Measurements from ENCODE around the gene DPF3. TPM values are rescaled to one million over a fixed set of nuclear protein-coding genes. Genes with fewer than 3 reads are reported as not detected.

DPF3 gene
- total RNA-seq, 1 experiment from 2014 or later, result not detected

DNA sequence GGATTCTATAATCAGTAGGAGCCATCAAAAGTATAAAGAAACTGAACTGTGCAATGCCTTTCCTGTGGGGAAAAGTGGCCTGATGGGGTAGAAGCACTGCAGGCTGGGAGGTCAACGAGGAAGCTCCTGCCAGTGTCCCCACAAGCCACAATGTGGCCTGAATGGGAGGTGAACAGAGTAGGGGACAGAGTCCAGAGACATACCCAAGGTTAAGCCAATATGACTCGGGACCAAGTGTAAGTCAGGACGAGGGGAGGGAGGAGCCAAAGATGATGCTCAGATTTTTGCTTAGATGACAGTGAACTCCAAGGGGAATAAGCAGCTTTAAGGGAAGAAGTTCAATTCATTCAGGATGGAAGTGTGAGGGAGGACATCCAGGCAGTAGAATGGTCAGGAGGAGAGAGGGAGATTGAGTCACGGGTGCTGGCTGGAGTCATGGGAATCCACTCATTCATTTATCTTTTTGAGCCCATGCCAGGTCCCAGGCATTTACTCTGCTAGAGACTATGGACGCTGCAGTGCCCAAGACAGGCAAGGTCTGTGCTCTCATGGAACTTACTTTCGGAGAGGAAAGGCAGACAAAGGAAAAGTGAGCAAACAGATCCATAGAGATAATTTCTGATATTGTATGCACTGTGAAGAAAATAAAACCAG lies 29.1 kb downstream of the DPF3 start:
- no peak overlapping the region for H3K4me3 ChIP-seq
- intact Hi-C loops (cut with micrococcal nuclease; ENCODE audit: unreplicated experiment), result no loop called here
- H3K9me3 ChIP-seq (ENCODE audit: insufficient read depth, low read depth), result no peaks in the 10 kb centered on the region
- no peak overlapping the region for H2AFZ ChIP-seq
- BruUV-seq (replicated peaks), result no TSS peak
- DNase-seq, result no peak
- TF ChIP-seq EZH2 (IDR thresholded peaks at IDR 0.05; ENCODE audit: low read depth), result no peak
- TF ChIP-seq CTCF (conservative IDR thresholded peaks at IDR 0.05), result no peak
- no peaks in the 10 kb centered on the region for H4K20me1 ChIP-seq (ENCODE audit: insufficient read depth)
- no peaks in the 10 kb centered on the region for H3K9me2 ChIP-seq (ENCODE audit: insufficient read depth)
- no peak overlapping the region for H3K4me2 ChIP-seq
- no peaks in the 10 kb centered on the region for H3K79me2 ChIP-seq (ENCODE audit: low read depth)
- H3K36me3 ChIP-seq (ENCODE audit: low read depth), result no peaks in the 10 kb centered on the region
- no peaks in the 10 kb centered on the region for H3K4me1 ChIP-seq (replicated peaks; ENCODE audit: insufficient read depth)
- H3K27me3 ChIP-seq (ENCODE audit: insufficient read depth, low read depth), result peaks cover 88% of the 10 kb centered on the region
- ChIA-PET CTCF (no interaction called here), POLR2A (ENCODE audit: unreplicated experiment) (no interaction called here)
- H3F3A ChIP-seq (ENCODE audit: insufficient read depth, low read depth), result no peaks in the 10 kb centered on the region
- no peak overlapping the region for H3K27ac ChIP-seq

- intact Hi-C loops (cut with micrococcal nuclease; ENCODE audit: unreplicated experiment), result no loop called here
- Histone ChIP-seq H4K20me1 (ENCODE audit: insufficient read depth) (no peaks in the 10 kb centered on the region), H3K4me1 (replicated peaks; ENCODE audit: insufficient read depth) (no peaks in the 10 kb centered on the region), H3K79me2 (ENCODE audit: low read depth) (no peaks in the 10 kb centered on the region), H3F3A (ENCODE audit: insufficient read depth, low read depth) (no peaks in the 10 kb centered on the region), H3K36me3 (ENCODE audit: low read depth) (no peaks in the 10 kb centered on the region), H2AFZ (no peak overlapping the region), H3K9me2 (ENCODE audit: insufficient read depth) (no peaks in the 10 kb centered on the region), H3K9me3 (ENCODE audit: insufficient read depth, low read depth) (no peaks in the 10 kb centered on the region), H3K27ac (no peak overlapping the region), H3K27me3 (ENCODE audit: insufficient read depth, low read depth) (peaks cover 85% of the 10 kb centered on the region), H3K4me2 (no peak overlapping the region), H3K4me3 (no peak overlapping the region)
- BruUV-seq (replicated peaks), result no TSS peak
- POLR2A ChIA-PET (ENCODE audit: unreplicated experiment), result no interaction called here
- TF ChIP-seq EZH2 (IDR thresholded peaks at IDR 0.05; ENCODE audit: low read depth) (no peak), CTCF (conservative IDR thresholded peaks at IDR 0.05) (no peak)
- CTCF ChIA-PET, result no interaction called here
- DNase-seq, result no peak
These were observed 30.5 kb downstream of the DPF3 start for GRCh38 chr14:72863216-72864006.

- no peak for DNase-seq
- Histone ChIP-seq H3K9me3 (ENCODE audit: insufficient read depth, low read depth) (no peaks in the 10 kb centered on the region), H3K27me3 (ENCODE audit: insufficient read depth, low read depth) (peaks cover 87% of the 10 kb centered on the region), H3K36me3 (ENCODE audit: low read depth) (no peaks in the 10 kb centered on the region), H2AFZ (no peak overlapping the region), H3K9me2 (ENCODE audit: insufficient read depth) (no peaks in the 10 kb centered on the region), H3K4me3 (no peak overlapping the region), H3K27ac (no peak overlapping the region), H3F3A (ENCODE audit: insufficient read depth, low read depth) (no peaks in the 10 kb centered on the region), H4K20me1 (ENCODE audit: insufficient read depth) (no peaks in the 10 kb centered on the region), H3K4me2 (no peak overlapping the region), H3K4me1 (replicated peaks; ENCODE audit: insufficient read depth) (no peaks in the 10 kb centered on the region), H3K79me2 (ENCODE audit: low read depth) (no peaks in the 10 kb centered on the region)
- intact Hi-C loops (cut with micrococcal nuclease; ENCODE audit: unreplicated experiment), result no loop called here
- BruUV-seq (replicated peaks), result no TSS peak
- POLR2A ChIA-PET (ENCODE audit: unreplicated experiment), result interaction anchor here (0.6 kb wide), 1 partner anchor 33 kb away, joined by 24 read pairs; no protein-coding TSS in a partner anchor
- CTCF ChIA-PET, result no interaction called here
- no peak for TF ChIP-seq EZH2 (IDR thresholded peaks at IDR 0.05; ENCODE audit: low read depth)
- TF ChIP-seq CTCF (conservative IDR thresholded peaks at IDR 0.05), result no peak
These were observed 37.2 kb downstream of the DPF3 start for GRCh38 chr14:72856530-72857266.
